AG08395 (cell line): Measurements from ENCODE around the gene PIN1.
"Not testable (repeated sequence)": the region's sequence is repeated elsewhere in the genome, so short reads cannot be mapped to it uniquely, and the experiment has no call there.

Experiments used
- DNase-seq: peaks from one replicate; pipeline ENCODE4 v3.0.0; 2012; ENCODE audit warnings: mixed read lengths, low spot score

Gene PIN1

GRCh38 chr19:9818734-9819595, 16.2 kb upstream of the PIN1 start, which contains the start of gene FBXL12:
FBXL12 (minus strand) TSS chr19:9819079; CDS start chr19:9818813, 266 bp downstream.
- peak; percentile 98 for DNase-seq

GRCh38 chr19:9819596-9819909, 15.6 kb upstream of the PIN1 start:
- peak; percentile 98 for DNase-seq

GRCh38 chr19:9820034-9820433, 15.1 kb upstream of the PIN1 start:
- DNase-seq: not testable (repeated sequence)

- no peak for DNase-seq
These were observed 11.3 kb upstream of the PIN1 start for GRCh38 chr19:9823816-9824215.

GRCh38 chr19:9827289-9828238, 7.6 kb upstream of the PIN1 start, which contains the start of gene UBL5:
UBL5 (plus strand) TSS chr19:9827918; CDS start chr19:9828338, 420 bp downstream.
- DNase-seq: peak; percentile 95

- DNase-seq: no peak
These were observed 6.5 kb upstream of the PIN1 start for GRCh38 chr19:9828551-9829063.

GRCh38 chr19:9834307-9834725, 802 bp upstream of the PIN1 start:
- DNase-seq: no peak

- no peak for DNase-seq
These were observed 410 bp downstream of the PIN1 start for GRCh38 chr19:9835507-9835949.

GRCh38 chr19:9836021-9836420, 903 bp downstream of the PIN1 start:
- DNase-seq: peak; percentile 48

- DNase-seq: no peak
These were observed 3.2 kb downstream of the PIN1 start for GRCh38 chr19:9838324-9838723.

- DNase-seq: no peak
These were observed 4.3 kb downstream of the PIN1 start for GRCh38 chr19:9839415-9839814.

- no peak for DNase-seq
These were observed 7.9 kb downstream of the PIN1 start for GRCh38 chr19:9842834-9843625.

- not testable (repeated sequence) for DNase-seq
These were observed 8.6 kb downstream of the PIN1 start for GRCh38 chr19:9843626-9844273.

GRCh38 chr19:9847087-9847671, 12.1 kb downstream of the PIN1 start:
- DNase-seq: peak; percentile 96

GRCh38 chr19:9848060-9848459, 12.9 kb downstream of the PIN1 start:
- DNase-seq: no peak

- no peak for DNase-seq
These were observed 13.6 kb downstream of the PIN1 start for GRCh38 chr19:9848762-9849161.

- DNase-seq: no peak
These were observed 14.7 kb downstream of the PIN1 start for GRCh38 chr19:9849791-9850190.

GRCh38 chr19:9850235-9850959, 15.3 kb downstream of the PIN1 start:
- no peak for DNase-seq

- no peak for DNase-seq
These were observed 19.2 kb downstream of the PIN1 start for GRCh38 chr19:9854282-9854846.

- DNase-seq: no peak
These were observed 21.5 kb downstream of the PIN1 start for GRCh38 chr19:9856609-9857008.
